Uterus (tissue), 2 donors: ENCODE measurements around the gene AKR7A2.

Experiments used
- CTCF ChIP-seq, 4 experiments: fragments of 200-600 bp in 2 of 4; fragments of 450-650 bp in 2 of 4; sonication (generic) in 2 of 4; IDR thresholded peaks; one replicate each; pipeline ENCODE4 v1.5.1; 2016 to 2019; ENCODE audit warnings: antibody characterized with exemption in 4 of 4, mild to moderate bottlenecking in 2 of 4, moderate library complexity in 1 of 4
- POLR2A ChIP-seq, 2 donors: fragments of 450-650 bp; IDR thresholded peaks; one replicate each; pipeline ENCODE4 v1.6.1; 2016; ENCODE audit warnings: antibody characterized with exemption in 2 of 2, mild to moderate bottlenecking in 1 of 2, moderate library complexity in 1 of 2

DNA sequence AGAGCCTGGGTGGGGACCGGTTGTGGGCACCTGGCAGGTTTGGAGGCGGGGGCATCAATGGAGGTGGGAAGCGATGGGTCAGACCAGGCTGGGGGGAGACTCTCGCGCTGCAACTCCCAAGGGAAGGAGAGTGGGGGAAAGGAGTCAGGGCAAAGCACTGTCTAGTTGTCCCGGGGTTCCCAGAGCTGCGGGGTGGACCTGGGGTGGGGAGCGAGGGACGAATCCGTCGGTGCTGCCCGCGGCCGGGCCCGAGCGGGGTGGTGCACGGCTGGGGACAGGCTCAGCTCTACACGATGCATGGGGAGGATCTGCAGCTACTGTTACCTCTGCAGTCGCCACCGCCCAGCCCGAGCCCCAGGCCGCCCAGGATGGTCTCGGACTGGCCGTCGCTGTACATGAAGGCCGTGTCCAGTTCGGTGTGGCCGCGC is 427 bp downstream of the AKR7A2 start:
- no peak for TF ChIP-seq CTCF (IDR thresholded peaks at IDR 0.05)
- no peak for TF ChIP-seq POLR2A (IDR thresholded peaks at IDR 0.05)
